Vagina (tissue), 2 donors: ENCODE measurements around the gene LRFN4. TPM values are rescaled to one million over a fixed set of nuclear protein-coding genes. Genes with fewer than 3 reads are reported as not detected.
A peak's percentile ranks its signal among the peaks of the same experiment; 100 is the strongest.

Experiments used
- DNase-seq, 2 donors: peaks; one replicate each; pipeline ENCODE4 v3.0.0-alpha.2; 2017; ENCODE audit errors: extremely low spot score in 2 of 2
- H3K27ac ChIP-seq: fragments of 200-600 bp; sonication (generic); one replicate; pipeline ENCODE4 v1.5.1; 2019
- H3K27me3 ChIP-seq: fragments of 200-600 bp; sonication (generic); one replicate; pipeline ENCODE4 v1.5.1; 2019
- H3K36me3 ChIP-seq, 2 donors: fragments of 200-600 bp; sonication (generic); one replicate each; pipeline ENCODE4 v1.5.1; 2017 to 2019
- H3K4me1 ChIP-seq: fragments of 200-600 bp; sonication (generic); one replicate; pipeline ENCODE4 v1.5.1; 2019
- H3K4me3 ChIP-seq, 2 donors: fragments of 200-600 bp; sonication (generic); 1 replicate in 1 of 2; 2 replicates in 1 of 2; pipeline ENCODE4 v1.5.1; 2016 to 2019
- H3K9me3 ChIP-seq: fragments of 200-600 bp; sonication (generic); one replicate; pipeline ENCODE4 v1.5.1; 2019
- CTCF ChIP-seq, 3 experiments: fragments of 450-650 bp in 2 of 3; fragments of 200-600 bp in 1 of 3; sonication (generic) in 1 of 3; IDR thresholded peaks; one replicate each; pipeline ENCODE4 v1.5.1; 2017 to 2019; ENCODE audit warnings: antibody characterized with exemption in 3 of 3, mild to moderate bottlenecking in 2 of 3, moderate library complexity in 2 of 3
- POLR2A ChIP-seq, 2 donors: fragments of 450-650 bp; IDR thresholded peaks; one replicate each; pipeline ENCODE4 v1.6.1; 2017; ENCODE audit warnings: antibody characterized with exemption in 2 of 2, mild to moderate bottlenecking in 2 of 2, moderate library complexity in 2 of 2
- POLR2AphosphoS5 ChIP-seq, 2 donors: sonication (generic); formaldehyde crosslinking; IDR thresholded peaks; one replicate each; pipeline ENCODE4 v1.9.0; 2017; ENCODE audit warnings: antibody characterized with exemption in 2 of 2, mild to moderate bottlenecking in 2 of 2, low read depth in 1 of 2; ENCODE audit not compliant: insufficient read depth in 1 of 2
- intact Hi-C: fragments of 100-400 bp; cut with DNase I; formaldehyde crosslinking; loops from one replicate; pipeline ENCODE4 v1.15.1; 2023
- total RNA-seq: library from RNA; depleted of rRNA; stranded (reverse); fragments of >200 nt; gene quantifications from one replicate; pipeline ENCODE4 v1.2.3, GENCODE V29; 2016

The LRFN4 gene
- total RNA-seq, 1 donor from 2014 or later: 8.1 TPM

- no peak overlapping the region for H3K27ac ChIP-seq
- no peak overlapping the region for H3K4me3 ChIP-seq
- H3K4me1 ChIP-seq: peaks cover 17% of the 10 kb centered on the region
- DNase-seq: no peak
- no peaks in the 10 kb centered on the region for H3K9me3 ChIP-seq
- no peak for TF ChIP-seq POLR2A (IDR thresholded peaks at IDR 0.05)
- TF ChIP-seq CTCF (IDR thresholded peaks at IDR 0.05): no peak
- TF ChIP-seq POLR2AphosphoS5 (IDR thresholded peaks at IDR 0.05; ENCODE audit: insufficient read depth in 1 of 2, low read depth in 1 of 2): no peak
- intact Hi-C loops: no loop called here
- no peaks in the 10 kb centered on the region for H3K36me3 ChIP-seq
- no peaks in the 10 kb centered on the region for H3K27me3 ChIP-seq
Measured at GRCh38 chr11:66854231-66854661, 2.6 kb upstream of the LRFN4 start.

- Histone ChIP-seq H3K4me3 (no peak overlapping the region), H3K9me3 (no peaks in the 10 kb centered on the region), H3K36me3 (no peaks in the 10 kb centered on the region), H3K27me3 (no peaks in the 10 kb centered on the region), H3K27ac (no peak overlapping the region), H3K4me1 (peaks cover 17% of the 10 kb centered on the region)
- TF ChIP-seq POLR2A (IDR thresholded peaks at IDR 0.05): no peak
- TF ChIP-seq POLR2AphosphoS5 (IDR thresholded peaks at IDR 0.05; ENCODE audit: insufficient read depth in 1 of 2, low read depth in 1 of 2): no peak
- TF ChIP-seq CTCF (IDR thresholded peaks at IDR 0.05): no peak
- DNase-seq: no peak
- intact Hi-C loops: no loop called here
Measured at GRCh38 chr11:66854729-66855211, 2.1 kb upstream of the LRFN4 start.

GRCh38 chr11:66855574-66856495 is 1.0 kb upstream of the LRFN4 start:
- DNase-seq: no peak
- Histone ChIP-seq H3K27ac (peak overlapping the region; percentile 91), H3K36me3 (no peaks in the 10 kb centered on the region), H3K4me3 (peak overlapping the region; percentile 67 to 84), H3K4me1 (peaks cover 17% of the 10 kb centered on the region), H3K9me3 (no peaks in the 10 kb centered on the region), H3K27me3 (no peaks in the 10 kb centered on the region)
- TF ChIP-seq CTCF (IDR thresholded peaks at IDR 0.05) (no peak), POLR2A (IDR thresholded peaks at IDR 0.05) (peak in 1 of 2 donors; percentile 34), POLR2AphosphoS5 (IDR thresholded peaks at IDR 0.05; ENCODE audit: insufficient read depth in 1 of 2, low read depth in 1 of 2) (peak in 1 of 2 donors; percentile 85)
- intact Hi-C loops: no loop called here

- H3K4me3 ChIP-seq: peak overlapping the region; percentile 67 to 84
- H3K9me3 ChIP-seq: no peaks in the 10 kb centered on the region
Measured at GRCh38 chr11:66857234-66857926, 516 bp downstream of the LRFN4 start.

More at GRCh38 chr11:66857234-66857926, 516 bp downstream of the LRFN4 start:
- DNase-seq: no peak
- Histone ChIP-seq H3K27ac (peak overlapping the region; percentile 73), H3K36me3 (no peaks in the 10 kb centered on the region), H3K27me3 (no peaks in the 10 kb centered on the region), H3K4me1 (peaks cover 17% of the 10 kb centered on the region)
- TF ChIP-seq POLR2A (IDR thresholded peaks at IDR 0.05) (no peak), CTCF (IDR thresholded peaks at IDR 0.05) (no peak), POLR2AphosphoS5 (IDR thresholded peaks at IDR 0.05; ENCODE audit: insufficient read depth in 1 of 2, low read depth in 1 of 2) (peak in 1 of 2 donors; percentile 19)
- intact Hi-C loops: no loop called here
